ENCODE results near the gene VPS54.

Gene VPS54

DNA sequence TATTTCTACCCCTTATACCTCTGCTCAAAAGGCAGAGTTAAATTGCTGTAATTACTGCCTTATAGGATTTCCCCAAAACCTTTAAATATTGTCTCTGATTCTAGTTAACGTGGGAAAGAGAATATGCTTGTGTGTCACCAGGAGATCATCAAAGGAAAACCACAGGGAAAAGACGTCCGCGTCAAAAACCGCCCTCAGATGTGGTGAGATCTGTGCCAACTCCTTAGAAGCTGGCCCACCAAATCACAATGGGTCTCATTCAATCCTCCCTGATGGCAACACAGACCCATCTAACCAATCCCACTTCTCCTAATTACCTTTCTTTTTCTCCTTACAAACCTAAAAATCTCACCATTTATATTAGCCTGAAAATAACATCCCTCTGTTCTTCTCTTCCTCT lies 25.4 kb downstream of the VPS54 start:
- TF ChIP-seq CTCF (IDR thresholded peaks at IDR 0.05), result no peak

DNA sequence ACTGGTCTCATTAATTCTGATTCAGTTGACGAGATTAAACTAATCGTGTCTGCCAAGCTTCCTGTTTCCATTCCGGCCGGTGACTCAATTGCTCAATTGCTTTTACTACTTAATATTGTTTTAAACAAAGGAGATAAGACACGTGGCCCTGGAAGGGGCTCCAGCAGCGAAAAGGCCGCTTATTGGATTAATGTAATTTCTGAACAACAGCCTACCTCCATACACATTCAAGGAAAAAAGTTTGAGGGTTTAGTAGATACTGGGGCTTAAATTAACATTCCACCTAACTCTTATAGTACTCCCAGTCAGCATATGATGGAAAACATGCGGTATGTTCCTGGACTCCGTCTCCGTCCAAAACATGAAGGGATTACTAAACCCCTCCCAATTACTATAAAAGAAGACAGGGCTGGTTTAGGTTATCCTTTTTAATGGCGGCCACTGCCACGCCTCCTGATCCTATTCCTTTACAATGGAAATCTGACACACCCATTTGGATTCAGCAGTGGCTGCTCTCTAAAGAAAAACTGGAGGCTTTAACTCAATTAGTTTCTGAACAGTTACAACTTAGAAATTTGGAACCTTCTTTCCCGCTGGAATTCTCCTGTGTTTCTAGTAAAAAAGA lies 27.1 kb downstream of the VPS54 start:
- no peak for TF ChIP-seq CTCF (IDR thresholded peaks at IDR 0.05)

- no peak for TF ChIP-seq CTCF (IDR thresholded peaks at IDR 0.05)
Measured at GRCh38 chr2:63990072-63990471, 29.2 kb downstream of the VPS54 start.

- no peak for TF ChIP-seq CTCF (IDR thresholded peaks at IDR 0.05)
Measured at GRCh38 chr2:63984606-63985359, 34.4 kb downstream of the VPS54 start.

DNA sequence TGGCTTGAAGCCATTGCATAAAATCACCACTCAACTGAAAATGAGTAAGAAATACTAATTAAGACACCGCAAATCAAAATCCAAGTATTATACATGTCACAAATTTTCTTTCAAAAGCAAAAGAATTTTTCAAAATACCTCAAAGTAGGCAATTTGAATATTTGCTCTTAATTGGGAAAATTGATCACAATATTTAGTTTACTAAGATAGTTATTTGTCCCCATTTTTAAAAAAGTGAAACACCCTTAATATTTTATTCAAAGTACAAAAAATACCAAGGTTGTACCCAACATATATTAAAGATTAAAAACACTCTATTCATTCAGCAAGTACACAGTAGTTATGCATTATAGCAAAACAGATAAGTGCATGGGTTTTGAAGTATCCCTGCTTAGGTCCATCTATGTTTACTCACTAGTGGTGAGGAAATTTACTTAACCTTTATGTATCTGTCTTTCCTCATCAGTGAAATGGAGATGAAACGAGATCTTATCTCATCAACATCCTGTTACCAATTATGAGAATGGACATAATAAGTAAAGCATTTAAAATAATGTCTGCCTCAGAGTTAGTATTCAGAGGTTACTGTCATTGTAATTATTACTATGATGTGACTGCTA lies 35.1 kb downstream of the VPS54 start:
- no peak for TF ChIP-seq CTCF (IDR thresholded peaks at IDR 0.05)

- TF ChIP-seq CTCF (IDR thresholded peaks at IDR 0.05), result no peak
Measured at GRCh38 chr2:63982335-63982734, 36.9 kb downstream of the VPS54 start.

DNA sequence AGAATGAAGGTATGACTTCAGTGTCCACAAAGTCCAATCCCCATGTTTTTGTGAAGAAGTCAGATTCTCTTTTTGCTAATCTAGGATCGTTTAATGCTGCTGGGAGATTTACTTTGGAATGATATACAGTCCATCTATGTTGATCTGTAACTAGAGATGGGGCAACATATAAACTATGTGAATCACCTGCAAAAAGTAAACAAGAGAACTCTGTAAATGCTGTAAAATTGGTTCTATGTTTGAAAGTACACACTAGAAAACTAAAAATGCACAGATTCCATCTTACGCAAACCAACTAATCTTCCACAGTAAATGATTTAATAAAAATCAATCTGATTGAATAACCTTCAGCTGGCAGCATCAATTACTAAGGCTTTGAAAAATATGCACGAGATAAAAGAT lies 37.5 kb downstream of the VPS54 start:
- no peak for TF ChIP-seq CTCF (IDR thresholded peaks at IDR 0.05)

Data from LNCAP (cell line).